Measurements from ENCODE around the gene GZMA.
"Not testable (repeated sequence)": the region's sequence is repeated elsewhere in the genome, so short reads cannot be mapped to it uniquely, and the experiment has no call there.

GZMA gene

DNA sequence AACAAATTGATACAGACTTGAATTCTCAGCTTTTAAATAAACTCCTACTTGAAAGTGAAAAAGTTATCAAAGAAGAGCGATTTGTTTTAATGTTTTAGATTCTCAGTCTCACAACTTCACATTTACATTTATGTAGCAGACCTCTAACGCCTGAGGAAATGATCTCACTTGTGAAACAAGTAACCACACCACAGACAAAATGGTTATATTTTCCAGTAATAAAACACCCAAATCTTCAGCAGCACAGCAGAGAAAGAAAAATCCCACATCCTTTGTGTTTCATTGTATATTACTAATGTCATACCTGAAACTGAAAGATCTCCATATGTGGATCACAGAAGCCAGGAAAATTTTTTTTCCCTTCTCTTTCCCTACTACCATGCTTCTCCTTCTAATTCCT lies 29.8 kb upstream of the GZMA start (continued):
- TF ChIP-seq ZNF202 (tag by site-specific recombination; IDR thresholded peaks at IDR 0.05; ENCODE audit: borderline replicate concordance) (no peak), ZNF184 (tag by site-specific recombination; IDR thresholded peaks at IDR 0.05) (no peak), ZNF521 (tag by site-specific recombination; IDR thresholded peaks at IDR 0.05) (no peak)
- TF ChIP-seq, protein P1, sequence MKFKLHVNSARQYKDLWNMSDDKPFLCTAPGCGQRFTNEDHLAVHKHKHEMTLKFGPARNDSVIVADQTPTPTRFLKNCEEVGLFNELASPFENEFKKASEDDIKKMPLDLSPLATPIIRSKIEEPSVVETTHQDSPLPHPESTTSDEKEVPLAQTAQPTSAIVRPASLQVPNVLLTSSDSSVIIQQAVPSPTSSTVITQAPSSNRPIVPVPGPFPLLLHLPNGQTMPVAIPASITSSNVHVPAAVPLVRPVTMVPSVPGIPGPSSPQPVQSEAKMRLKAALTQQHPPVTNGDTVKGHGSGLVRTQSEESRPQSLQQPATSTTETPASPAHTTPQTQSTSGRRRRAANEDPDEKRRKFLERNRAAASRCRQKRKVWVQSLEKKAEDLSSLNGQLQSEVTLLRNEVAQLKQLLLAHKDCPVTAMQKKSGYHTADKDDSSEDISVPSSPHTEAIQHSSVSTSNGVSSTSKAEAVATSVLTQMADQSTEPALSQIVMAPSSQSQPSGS (tag by site-specific recombination; IDR thresholded peaks at IDR 0.05; ENCODE audit: low read depth), result no peak

DNA sequence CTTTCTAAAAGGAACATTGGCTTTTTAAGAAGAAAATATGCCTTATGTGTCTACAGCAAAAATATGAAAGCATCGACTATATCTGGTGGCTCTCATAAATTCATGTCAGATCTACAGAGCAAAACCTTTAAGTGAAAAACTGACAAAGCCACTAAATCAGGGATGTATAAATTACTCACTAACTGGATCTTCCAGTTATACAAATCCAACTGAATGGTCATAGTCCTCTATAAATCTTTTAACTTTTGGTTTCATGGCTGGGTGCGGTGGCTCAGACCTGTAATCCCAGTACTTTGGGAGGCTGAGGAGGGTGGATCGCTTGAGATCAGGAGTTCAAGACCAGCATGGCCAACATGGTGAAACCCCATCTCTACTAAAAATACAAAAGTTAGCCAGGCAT lies 29.2 kb upstream of the GZMA start:
- no peak for TF ChIP-seq ZBTB1 (tag by site-specific recombination; IDR thresholded peaks at IDR 0.05)
- TF ChIP-seq ZNF416 (tag by site-specific recombination; IDR thresholded peaks at IDR 0.05), result no peak
- TF ChIP-seq SP7 (tag by site-specific recombination; IDR thresholded peaks at IDR 0.05), result no peak
- TF ChIP-seq, protein P2, sequence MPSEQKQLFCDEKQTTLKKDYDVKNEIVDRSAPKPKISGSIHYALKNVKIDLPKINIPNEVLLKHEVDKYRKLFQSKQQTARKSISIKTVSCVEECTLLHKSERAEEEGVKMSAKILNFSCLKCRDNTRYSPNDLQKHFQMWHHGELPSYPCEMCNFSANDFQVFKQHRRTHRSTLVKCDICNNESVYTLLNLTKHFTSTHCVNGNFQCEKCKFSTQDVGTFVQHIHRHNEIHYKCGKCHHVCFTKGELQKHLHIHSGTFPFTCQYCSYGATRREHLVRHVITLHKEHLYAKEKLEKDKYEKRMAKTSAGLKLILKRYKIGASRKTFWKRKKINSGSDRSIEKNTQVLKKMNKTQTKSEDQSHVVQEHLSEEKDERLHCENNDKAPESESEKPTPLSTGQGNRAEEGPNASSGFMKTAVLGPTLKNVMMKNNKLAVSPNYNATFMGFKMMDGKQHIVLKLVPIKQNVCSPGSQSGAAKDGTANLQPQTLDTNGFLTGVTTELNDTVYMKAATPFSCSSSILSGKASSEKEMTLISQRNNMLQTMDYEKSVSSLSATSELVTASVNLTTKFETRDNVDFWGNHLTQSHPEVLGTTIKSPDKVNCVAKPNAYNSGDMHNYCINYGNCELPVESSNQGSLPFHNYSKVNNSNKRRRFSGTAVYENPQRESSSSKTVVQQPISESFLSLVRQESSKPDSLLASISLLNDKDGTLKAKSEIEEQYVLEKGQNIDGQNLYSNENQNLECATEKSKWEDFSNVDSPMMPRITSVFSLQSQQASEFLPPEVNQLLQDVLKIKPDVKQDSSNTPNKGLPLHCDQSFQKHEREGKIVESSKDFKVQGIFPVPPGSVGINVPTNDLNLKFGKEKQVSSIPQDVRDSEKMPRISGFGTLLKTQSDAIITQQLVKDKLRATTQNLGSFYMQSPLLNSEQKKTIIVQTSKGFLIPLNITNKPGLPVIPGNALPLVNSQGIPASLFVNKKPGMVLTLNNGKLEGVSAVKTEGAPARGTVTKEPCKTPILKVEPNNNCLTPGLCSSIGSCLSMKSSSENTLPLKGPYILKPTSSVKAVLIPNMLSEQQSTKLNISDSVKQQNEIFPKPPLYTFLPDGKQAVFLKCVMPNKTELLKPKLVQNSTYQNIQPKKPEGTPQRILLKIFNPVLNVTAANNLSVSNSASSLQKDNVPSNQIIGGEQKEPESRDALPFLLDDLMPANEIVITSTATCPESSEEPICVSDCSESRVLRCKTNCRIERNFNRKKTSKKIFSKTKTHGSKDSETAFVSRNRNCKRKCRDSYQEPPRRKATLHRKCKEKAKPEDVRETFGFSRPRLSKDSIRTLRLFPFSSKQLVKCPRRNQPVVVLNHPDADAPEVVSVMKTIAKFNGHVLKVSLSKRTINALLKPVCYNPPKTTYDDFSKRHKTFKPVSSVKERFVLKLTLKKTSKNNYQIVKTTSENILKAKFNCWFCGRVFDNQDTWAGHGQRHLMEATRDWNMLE (tag by site-specific recombination; conservative IDR thresholded peaks at IDR 0.05; ENCODE audit: low read depth), result no peak
- TF ChIP-seq, protein P3, sequence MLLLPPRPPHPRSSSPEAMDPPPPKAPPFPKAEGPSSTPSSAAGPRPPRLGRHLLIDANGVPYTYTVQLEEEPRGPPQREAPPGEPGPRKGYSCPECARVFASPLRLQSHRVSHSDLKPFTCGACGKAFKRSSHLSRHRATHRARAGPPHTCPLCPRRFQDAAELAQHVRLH (tag by site-specific recombination; IDR thresholded peaks at IDR 0.05), result no peak
- TF ChIP-seq ZBTB20 (tag by site-specific recombination; IDR thresholded peaks at IDR 0.05), result no peak
- no peak for TF ChIP-seq ZFP3 (tag by site-specific recombination; IDR thresholded peaks at IDR 0.05; ENCODE audit: low read depth)
- POLR2A ChIA-PET, result no interaction called here
- CTCF ChIA-PET, result no interaction called here

DNA sequence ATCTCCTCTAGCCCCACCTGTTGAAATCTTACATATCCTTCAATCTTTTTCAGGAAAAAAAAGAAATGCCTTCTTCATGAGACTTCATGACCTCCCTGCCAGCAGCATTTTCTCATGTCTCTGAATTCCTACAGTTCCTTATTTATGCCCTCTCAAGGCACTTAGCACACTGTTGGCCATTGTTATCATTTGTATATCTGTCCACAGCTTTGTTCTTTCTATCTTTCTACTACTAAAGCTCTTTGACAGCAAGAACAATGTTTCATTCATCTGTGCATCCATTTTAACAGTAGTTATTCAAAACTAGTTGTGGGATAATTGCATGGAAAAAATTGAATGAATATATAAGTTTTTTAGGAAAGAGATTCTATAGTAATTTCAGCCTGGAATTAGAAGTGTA lies 20.9 kb upstream of the GZMA start:
- ChIA-PET POLR2A (no interaction called here), CTCF (interaction anchor here (0.6 kb wide), 1 partner anchor 155 kb away, joined by 3 read pairs; no protein-coding TSS in a partner anchor)
- no peak overlapping the region for H3K4me3 ChIP-seq (ENCODE audit: low read depth, low read length)
- H3K4me1 ChIP-seq (ENCODE audit: control insufficient read depth, insufficient read depth, low read length), result no peaks in the 10 kb centered on the region
- no peaks in the 10 kb centered on the region for H3K9me3 ChIP-seq (ENCODE audit: control insufficient read depth, insufficient read depth, low read depth, low read length)
- H3K27ac ChIP-seq (ENCODE audit: extremely low read depth, low read depth, low read length), result no peak overlapping the region
- no peak for TF ChIP-seq ZNF76 (tag by site-specific recombination; IDR thresholded peaks at IDR 0.05; ENCODE audit: borderline replicate concordance, low read depth)
- no peak for TF ChIP-seq KLF1 (tag by site-specific recombination; IDR thresholded peaks at IDR 0.05)
- TF ChIP-seq, protein P4, sequence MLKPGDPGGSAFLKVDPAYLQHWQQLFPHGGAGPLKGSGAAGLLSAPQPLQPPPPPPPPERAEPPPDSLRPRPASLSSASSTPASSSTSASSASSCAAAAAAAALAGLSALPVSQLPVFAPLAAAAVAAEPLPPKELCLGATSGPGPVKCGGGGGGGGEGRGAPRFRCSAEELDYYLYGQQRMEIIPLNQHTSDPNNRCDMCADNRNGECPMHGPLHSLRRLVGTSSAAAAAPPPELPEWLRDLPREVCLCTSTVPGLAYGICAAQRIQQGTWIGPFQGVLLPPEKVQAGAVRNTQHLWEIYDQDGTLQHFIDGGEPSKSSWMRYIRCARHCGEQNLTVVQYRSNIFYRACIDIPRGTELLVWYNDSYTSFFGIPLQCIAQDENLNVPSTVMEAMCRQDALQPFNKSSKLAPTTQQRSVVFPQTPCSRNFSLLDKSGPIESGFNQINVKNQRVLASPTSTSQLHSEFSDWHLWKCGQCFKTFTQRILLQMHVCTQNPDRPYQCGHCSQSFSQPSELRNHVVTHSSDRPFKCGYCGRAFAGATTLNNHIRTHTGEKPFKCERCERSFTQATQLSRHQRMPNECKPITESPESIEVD (tag by site-specific recombination; IDR thresholded peaks at IDR 0.05), result no peak
- 0 out of 2 replicates have a peak, but pooled peaks have one; percentile 35 for TF ChIP-seq SCRT1 (tag by site-specific recombination; IDR thresholded peaks at IDR 0.05; ENCODE audit: borderline replicate concordance)
- H3K36me3 ChIP-seq (ENCODE audit: control insufficient read depth in 2 of 2, insufficient read depth in 1 of 2, low read length in 2 of 2), result no peaks in the 10 kb centered on the region

More for the DNA sequence above, 29.2 kb upstream of the GZMA start:
- H3K4me3 ChIP-seq (ENCODE audit: low read depth, low read length), result no peak overlapping the region
- H3K4me1 ChIP-seq (ENCODE audit: control insufficient read depth, insufficient read depth, low read length), result no peaks in the 10 kb centered on the region
- no peak overlapping the region for H3K27ac ChIP-seq (ENCODE audit: extremely low read depth, low read depth, low read length)
- H3K36me3 ChIP-seq (ENCODE audit: control insufficient read depth in 2 of 2, insufficient read depth in 1 of 2, low read length in 2 of 2), result no peaks in the 10 kb centered on the region
- H3K9me3 ChIP-seq (ENCODE audit: control insufficient read depth, insufficient read depth, low read depth, low read length), result no peaks in the 10 kb centered on the region

DNA sequence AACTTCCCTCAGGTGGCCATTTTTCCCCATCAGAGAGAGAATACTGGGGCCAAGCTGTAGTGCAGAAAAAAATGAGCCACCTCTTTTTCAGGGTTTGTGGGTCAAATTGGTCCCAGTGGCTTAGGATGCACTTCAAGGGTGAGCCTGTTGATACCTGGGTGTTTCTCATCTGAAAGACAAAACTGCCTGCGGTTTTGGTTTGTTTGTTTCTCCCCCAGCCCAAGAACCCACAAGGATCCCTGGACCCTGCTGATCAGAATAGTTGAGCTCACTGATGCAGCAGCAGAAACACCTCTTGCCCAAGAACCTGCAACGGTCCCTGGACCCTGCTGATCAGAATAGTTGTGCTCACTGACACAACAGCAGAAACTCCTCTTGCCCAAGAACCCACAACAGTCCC lies 13.1 kb upstream of the GZMA start:
- H3K9me3 ChIP-seq (ENCODE audit: control insufficient read depth, insufficient read depth, low read depth, low read length); H3K27ac ChIP-seq (ENCODE audit: extremely low read depth, low read depth, low read length); H3K36me3 ChIP-seq (ENCODE audit: control insufficient read depth in 2 of 2, insufficient read depth in 1 of 2, low read length in 2 of 2); H3K4me1 ChIP-seq (ENCODE audit: control insufficient read depth, insufficient read depth, low read length); POLR2A ChIA-PET; H3K4me3 ChIP-seq (ENCODE audit: low read depth, low read length): not testable (repeated sequence)
- CTCF ChIA-PET, result interaction anchor here (0.6 kb wide), 1 partner anchor 146 kb away, joined by 3 read pairs; no protein-coding TSS in a partner anchor

DNA sequence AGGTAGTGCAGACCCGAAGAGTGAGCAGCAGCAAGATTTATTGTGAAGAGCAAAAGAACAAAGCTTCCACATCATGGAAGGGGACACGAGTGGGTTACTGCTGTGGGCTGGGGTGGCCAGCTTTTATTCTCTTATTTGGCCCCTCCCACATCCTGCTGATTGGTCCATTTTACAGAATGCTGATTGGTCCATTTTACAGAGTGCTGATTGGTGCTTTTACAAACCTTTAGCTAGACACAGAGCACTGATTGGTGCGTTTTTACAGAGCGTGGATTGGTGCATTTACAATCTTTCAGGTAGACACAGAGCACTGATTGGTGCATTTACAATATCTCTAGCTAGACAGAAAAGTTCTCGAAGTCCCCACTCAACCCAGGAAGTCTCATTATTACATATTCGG lies 11.4 kb upstream of the GZMA start:
- H3K27ac ChIP-seq (ENCODE audit: extremely low read depth, low read depth, low read length), result not testable (repeated sequence)

More for the DNA sequence above, 11.4 kb upstream of the GZMA start:
- H3K9me3 ChIP-seq (ENCODE audit: control insufficient read depth, insufficient read depth, low read depth, low read length); H3K4me3 ChIP-seq (ENCODE audit: low read depth, low read length); CTCF ChIA-PET; H3K4me1 ChIP-seq (ENCODE audit: control insufficient read depth, insufficient read depth, low read length); POLR2A ChIA-PET; H3K36me3 ChIP-seq (ENCODE audit: control insufficient read depth in 2 of 2, insufficient read depth in 1 of 2, low read length in 2 of 2): not testable (repeated sequence)

Data from HEK293 (cell line).